IMR-90 (cell line): ENCODE measurements around the gene COL27A1.

ENCODE experiments used
- CHD1 ChIP-seq: IDR thresholded peaks from 2 replicates; pipeline ENCODE4 v1.6.1; 2012; ENCODE audit warnings: low read depth, low read length, improper control_type of control experiment
- POLR2A ChIP-seq: IDR thresholded peaks from 2 replicates; pipeline ENCODE4 v1.6.1; 2012; ENCODE audit warnings: mild to moderate bottlenecking, low read depth, low read length
- RAD21 ChIP-seq: IDR thresholded peaks from 2 replicates; pipeline ENCODE4 v1.6.1; 2012; ENCODE audit warnings: low read length, improper control_type of control experiment
- SMC3 ChIP-seq: fragments of 150-350 bp; IDR thresholded peaks from 2 replicates; pipeline ENCODE4 v1.6.1; 2016; ENCODE audit warnings: low read depth, mild to moderate bottlenecking, antibody characterized with exemption, low read length, moderate library complexity
- TF ChIP-seq, protein P1 (sequence below): conservative IDR thresholded peaks from 2 replicates; pipeline ENCODE4 v1.5.1; 2012; ENCODE audit warnings: mild to moderate bottlenecking, low read depth, low read length, improper control_type of control experiment

GRCh38 chr9:114121227-114122135 lies 33.9 kb upstream of the COL27A1 start:
- TF ChIP-seq, protein P1, sequence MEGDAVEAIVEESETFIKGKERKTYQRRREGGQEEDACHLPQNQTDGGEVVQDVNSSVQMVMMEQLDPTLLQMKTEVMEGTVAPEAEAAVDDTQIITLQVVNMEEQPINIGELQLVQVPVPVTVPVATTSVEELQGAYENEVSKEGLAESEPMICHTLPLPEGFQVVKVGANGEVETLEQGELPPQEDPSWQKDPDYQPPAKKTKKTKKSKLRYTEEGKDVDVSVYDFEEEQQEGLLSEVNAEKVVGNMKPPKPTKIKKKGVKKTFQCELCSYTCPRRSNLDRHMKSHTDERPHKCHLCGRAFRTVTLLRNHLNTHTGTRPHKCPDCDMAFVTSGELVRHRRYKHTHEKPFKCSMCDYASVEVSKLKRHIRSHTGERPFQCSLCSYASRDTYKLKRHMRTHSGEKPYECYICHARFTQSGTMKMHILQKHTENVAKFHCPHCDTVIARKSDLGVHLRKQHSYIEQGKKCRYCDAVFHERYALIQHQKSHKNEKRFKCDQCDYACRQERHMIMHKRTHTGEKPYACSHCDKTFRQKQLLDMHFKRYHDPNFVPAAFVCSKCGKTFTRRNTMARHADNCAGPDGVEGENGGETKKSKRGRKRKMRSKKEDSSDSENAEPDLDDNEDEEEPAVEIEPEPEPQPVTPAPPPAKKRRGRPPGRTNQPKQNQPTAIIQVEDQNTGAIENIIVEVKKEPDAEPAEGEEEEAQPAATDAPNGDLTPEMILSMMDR: no peak
- no peak for TF ChIP-seq RAD21
- TF ChIP-seq POLR2A: no peak
- TF ChIP-seq CHD1: no peak
- TF ChIP-seq SMC3: no peak
